Endodermal cell (in vitro differentiated cells): Measurements from ENCODE around the gene CAPG. TPM values are rescaled to one million over a fixed set of nuclear protein-coding genes. Genes with fewer than 3 reads are reported as not detected.

Experiments used
- DNase-seq: peaks from one replicate; pipeline ENCODE4 v3.0.0-alpha.2; 2017
- H3K27ac ChIP-seq: 2 replicates; pipeline ENCODE4 v1.5.1; 2013; ENCODE audit warnings: mild to moderate bottlenecking, low read depth, low read length, moderate library complexity
- H3K27me3 ChIP-seq: 2 replicates; pipeline ENCODE4 v1.6.1; 2013; ENCODE audit warnings: mild to moderate bottlenecking, low read length, moderate library complexity; ENCODE audit not compliant: insufficient read depth, control insufficient read depth, poor library complexity, severe bottlenecking
- H3K36me3 ChIP-seq: 2 replicates; pipeline ENCODE4 v1.7.0; 2013; ENCODE audit warnings: mild to moderate bottlenecking, low read length, moderate library complexity; ENCODE audit not compliant: control insufficient read depth, insufficient read depth
- H3K4me1 ChIP-seq: one replicate; pipeline ENCODE4 v1.7.0; 2013; ENCODE audit warnings: low read length; ENCODE audit not compliant: control insufficient read depth, insufficient read depth
- H3K4me3 ChIP-seq: 2 replicates; pipeline ENCODE4 v1.5.1; 2013; ENCODE audit warnings: mild to moderate bottlenecking, low read length, moderate library complexity
- H3K9ac ChIP-seq: 2 replicates; pipeline ENCODE4 v1.6.1; 2013; ENCODE audit warnings: mild to moderate bottlenecking, low read length, moderate library complexity; ENCODE audit not compliant: poor library complexity, severe bottlenecking; ENCODE audit errors: extremely low read depth
- H3K9me3 ChIP-seq: 2 replicates; pipeline ENCODE4 v1.6.1; 2013; ENCODE audit warnings: mild to moderate bottlenecking, low read length, moderate library complexity; ENCODE audit not compliant: control insufficient read depth
- H3K27ac Mint-ChIP-seq: 2 replicates; pipeline ENCODE4 v1.8.0; 2020; ENCODE audit warnings: mixed read lengths
- H3K27me3 Mint-ChIP-seq: 2 replicates; pipeline ENCODE4 v1.8.0; 2021; ENCODE audit warnings: mild to moderate bottlenecking, mixed read lengths; ENCODE audit not compliant: insufficient read depth
- H3K36me3 Mint-ChIP-seq: 2 replicates; pipeline ENCODE4 v1.8.0; 2020; ENCODE audit warnings: low read depth, mixed read lengths
- H3K4me1 Mint-ChIP-seq: 2 replicates; pipeline ENCODE4 v1.8.0; 2020; ENCODE audit warnings: mixed read lengths
- H3K4me3 Mint-ChIP-seq: 2 replicates; pipeline ENCODE4 v1.8.0; 2020; ENCODE audit warnings: mild to moderate bottlenecking, moderate library complexity, mixed read lengths
- H3K9me3 Mint-ChIP-seq: 2 replicates; pipeline ENCODE4 v1.8.0; 2020; ENCODE audit warnings: mild to moderate bottlenecking, mixed read lengths
- WGBS, 2 experiments: methylation state at CpG; one replicate each; pipeline versions ENCODE4 v1.1.5 to v1.1.7; 2013; ENCODE audit warnings: missing lambda C conversion rate in 2 of 2, mixed read lengths in 1 of 2; ENCODE audit not compliant: insufficient coverage in 1 of 2, insufficient read length in 1 of 2; 5-methylcytosine and 5-hydroxymethylcytosine counted together
- total RNA-seq, 2 donors: library from RNA; stranded (reverse); fragmentation: NEBNext Ultra II Directional in 1 of 2; extraction: Animal tissue kit (Norgen Biotek cat#: 25700) in 1 of 2; gene quantifications; 2 replicates in 1 of 2; 3 replicates in 1 of 2; pipeline ENCODE4 v1.2.1, GENCODE V29; 2021
- TF ChIP-seq, protein P1 (sequence below): fragments of 200-600 bp; sonication (generic); conservative IDR thresholded peaks from 2 replicates; pipeline ENCODE4 v1.5.0; 2021; ENCODE audit warnings: antibody characterized with exemption, mild to moderate bottlenecking

The CAPG gene
- total RNA-seq, 2 donors from 2014 or later: 104 to 119 TPM

DNA sequence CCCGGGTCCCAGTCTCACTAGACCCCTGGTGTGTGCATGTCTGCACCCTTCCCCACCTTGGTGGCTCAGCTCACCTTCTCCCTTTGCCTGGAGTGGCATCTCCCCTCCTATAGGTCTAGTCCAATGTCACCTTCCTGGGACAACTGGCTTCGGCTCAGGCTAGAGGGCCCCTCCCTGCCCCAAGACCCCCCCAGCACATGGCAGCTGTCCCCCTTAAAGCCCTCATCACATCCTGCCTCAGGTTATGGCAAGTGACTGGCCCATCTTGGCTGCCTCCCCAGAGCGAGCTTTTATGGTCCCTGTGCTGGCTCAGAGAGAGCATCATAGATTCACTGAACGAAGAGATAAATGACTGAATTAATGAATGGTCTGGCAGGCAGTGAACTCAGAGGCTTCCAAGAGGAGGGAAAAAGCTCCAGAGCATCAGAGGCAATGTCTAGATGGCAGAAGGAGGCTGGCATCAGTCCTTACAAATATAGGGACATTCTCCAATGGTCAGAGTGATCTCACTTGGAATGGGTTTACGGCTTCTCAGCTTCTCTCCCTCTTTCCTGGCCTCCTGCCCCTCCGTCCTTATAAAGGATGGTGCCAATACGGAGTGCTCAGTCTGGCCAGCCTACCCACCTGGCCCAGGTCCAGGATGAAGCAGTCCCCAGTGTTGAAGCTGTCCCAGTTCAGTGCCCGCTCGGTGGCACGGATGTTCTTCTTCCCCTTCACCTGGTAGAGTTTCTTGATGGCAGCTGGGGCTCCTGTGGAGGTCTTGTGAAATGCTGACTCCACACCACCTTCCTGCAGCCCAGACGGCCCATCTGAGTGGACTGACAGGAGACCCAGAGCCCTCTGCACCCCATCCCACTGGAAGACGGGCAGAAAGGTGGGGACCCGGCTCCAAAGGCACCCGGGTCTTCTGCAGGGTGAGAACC lies 9.4 kb downstream of the CAPG start:
- 90 to 92% methylated on average over 11 to 14 of the region's 14 CpGs for WGBS, 2 experiments
- H3K4me1 Mint-ChIP-seq: peaks cover 6% of the 10 kb centered on the region
- peaks cover 10% of the 10 kb centered on the region for H3K9me3 Mint-ChIP-seq
- H3K9me3 ChIP-seq: peaks cover 13% of the 10 kb centered on the region
- no peak overlapping the region for H3K4me3 ChIP-seq
- DNase-seq: no peak
- H3K27ac Mint-ChIP-seq: no peak overlapping the region
- H3K27me3 ChIP-seq: no peaks in the 10 kb centered on the region
- no peaks in the 10 kb centered on the region for H3K27me3 Mint-ChIP-seq
- H3K36me3 ChIP-seq: peaks cover 3% of the 10 kb centered on the region
- no peak overlapping the region for H3K9ac ChIP-seq
- H3K4me1 ChIP-seq: no peaks in the 10 kb centered on the region
- H3K27ac ChIP-seq: no peak overlapping the region
- TF ChIP-seq, protein P1, sequence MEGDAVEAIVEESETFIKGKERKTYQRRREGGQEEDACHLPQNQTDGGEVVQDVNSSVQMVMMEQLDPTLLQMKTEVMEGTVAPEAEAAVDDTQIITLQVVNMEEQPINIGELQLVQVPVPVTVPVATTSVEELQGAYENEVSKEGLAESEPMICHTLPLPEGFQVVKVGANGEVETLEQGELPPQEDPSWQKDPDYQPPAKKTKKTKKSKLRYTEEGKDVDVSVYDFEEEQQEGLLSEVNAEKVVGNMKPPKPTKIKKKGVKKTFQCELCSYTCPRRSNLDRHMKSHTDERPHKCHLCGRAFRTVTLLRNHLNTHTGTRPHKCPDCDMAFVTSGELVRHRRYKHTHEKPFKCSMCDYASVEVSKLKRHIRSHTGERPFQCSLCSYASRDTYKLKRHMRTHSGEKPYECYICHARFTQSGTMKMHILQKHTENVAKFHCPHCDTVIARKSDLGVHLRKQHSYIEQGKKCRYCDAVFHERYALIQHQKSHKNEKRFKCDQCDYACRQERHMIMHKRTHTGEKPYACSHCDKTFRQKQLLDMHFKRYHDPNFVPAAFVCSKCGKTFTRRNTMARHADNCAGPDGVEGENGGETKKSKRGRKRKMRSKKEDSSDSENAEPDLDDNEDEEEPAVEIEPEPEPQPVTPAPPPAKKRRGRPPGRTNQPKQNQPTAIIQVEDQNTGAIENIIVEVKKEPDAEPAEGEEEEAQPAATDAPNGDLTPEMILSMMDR: no peak
- H3K36me3 Mint-ChIP-seq: peaks cover 51% of the 10 kb centered on the region
- H3K4me3 Mint-ChIP-seq: no peak overlapping the region

GRCh38 chr2:85400023-85400422 lies 10.1 kb downstream of the CAPG start:
- Histone ChIP-seq H3K9ac (no peak overlapping the region), H3K4me1 (no peaks in the 10 kb centered on the region), H3K36me3 (peaks cover 3% of the 10 kb centered on the region), H3K27ac (no peak overlapping the region), H3K4me3 (no peak overlapping the region), H3K27me3 (no peaks in the 10 kb centered on the region), H3K9me3 (peaks cover 13% of the 10 kb centered on the region)
- whole genome bisulfite sequencing, 2 experiments: 95 to 100% methylated on average over 5 to 8 of the region's 8 CpGs
- Mint-ChIP-seq H3K36me3 (peaks cover 51% of the 10 kb centered on the region), H3K4me3 (no peak overlapping the region), H3K9me3 (peaks cover 10% of the 10 kb centered on the region), H3K4me1 (no peaks in the 10 kb centered on the region), H3K27ac (no peak overlapping the region), H3K27me3 (no peaks in the 10 kb centered on the region)
- DNase-seq: no peak
- TF ChIP-seq, protein P1: no peak

DNA sequence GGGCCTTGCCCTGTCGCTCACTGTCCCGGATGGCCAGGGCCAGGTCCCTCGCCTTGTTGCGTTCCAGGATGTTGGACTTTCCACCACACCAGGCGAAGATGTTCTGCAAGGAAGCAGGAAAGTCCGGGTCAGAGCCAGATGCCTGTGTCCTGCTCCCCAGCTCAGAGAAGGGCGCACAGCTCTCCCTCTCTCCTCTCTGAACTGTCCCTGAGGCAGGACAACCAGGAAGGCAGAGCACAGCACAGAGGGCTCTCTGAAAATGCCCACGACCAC lies 11.0 kb downstream of the CAPG start:
- H3K4me3 Mint-ChIP-seq: no peak overlapping the region

More for the DNA sequence above, 11.0 kb downstream of the CAPG start:
- WGBS, 2 experiments: 92 to 99% methylated on average over 7 to 8 of the region's 8 CpGs
- no peaks in the 10 kb centered on the region for H3K27me3 ChIP-seq
- TF ChIP-seq, protein P1: no peak
- H3K36me3 Mint-ChIP-seq: peaks cover 48% of the 10 kb centered on the region
- no peak overlapping the region for H3K27ac ChIP-seq
- no peak for DNase-seq
- peaks cover 10% of the 10 kb centered on the region for H3K9me3 ChIP-seq
- H3K4me1 ChIP-seq: no peaks in the 10 kb centered on the region
- no peak overlapping the region for H3K9ac ChIP-seq
- H3K9me3 Mint-ChIP-seq: peaks cover 6% of the 10 kb centered on the region
- H3K27ac Mint-ChIP-seq: no peak overlapping the region
- peaks cover 7% of the 10 kb centered on the region for H3K36me3 ChIP-seq
- H3K27me3 Mint-ChIP-seq: no peaks in the 10 kb centered on the region
- H3K4me3 ChIP-seq: no peak overlapping the region
- H3K4me1 Mint-ChIP-seq: no peaks in the 10 kb centered on the region
